B cell (primary cell): Measurements from ENCODE around the gene EGLN1. TPM values are rescaled to one million over a fixed set of nuclear protein-coding genes. Genes with fewer than 3 reads are reported as not detected.
A peak's percentile ranks its signal among the peaks of the same experiment; 100 is the strongest.

Experiments used
- ATAC-seq: fragments of 200-7000 bp; cut with Tn5 transposase; one replicate; pipeline ENCODE4 v1.10.0; 2021; ENCODE audit warnings: low read depth, mild to moderate bottlenecking, moderate number of reproducible peaks, moderate library complexity
- CTCF ChIA-PET: fragments of 350-600 bp; sonication (Branson Sonifier 250); formaldehyde crosslinking; loops from one replicate; lab custom pipeline; 2021; ENCODE audit warnings: antibody characterized with exemption, inconsistent platforms; lab: Charles Lee
- POLR2A ChIA-PET: fragments of 350-600 bp; sonication (Branson Sonifier 250); formaldehyde crosslinking; loops from one replicate; lab custom pipeline; 2021; ENCODE audit warnings: antibody characterized with exemption; lab: Charles Lee
- DNase-seq: peaks from one replicate; pipeline ENCODE4 v3.0.0; 2013
- H2AFZ ChIP-seq: 2 replicates; pipeline ENCODE4 v1.6.1; 2012; ENCODE audit warnings: mild to moderate bottlenecking, low read depth, low read length; ENCODE audit not compliant: insufficient read depth, poor library complexity, severe bottlenecking
- H3K27ac ChIP-seq, 2 donors: 1 replicate in 1 of 2; 2 replicates in 1 of 2; pipeline ENCODE4 v1.5.1; 2012 to 2013; ENCODE audit warnings: low read length in 2 of 2, mild to moderate bottlenecking in 2 of 2, moderate library complexity in 1 of 2
- H3K27me3 ChIP-seq, 4 experiments: fragments of 200-600 bp in 1 of 4; sonication (generic) in 1 of 4; replicated peaks in 1 of 4; 1 replicate in 2 of 4; 2 replicates in 2 of 4; pipeline versions ENCODE4 v1.6.1 to v1.7.0; 2013 to 2016; ENCODE audit warnings: low read length in 3 of 4, mild to moderate bottlenecking in 2 of 4, mixed read lengths in 1 of 4, moderate library complexity in 1 of 4; ENCODE audit not compliant: insufficient read depth in 4 of 4, control insufficient read depth in 3 of 4; ENCODE audit errors: control extremely low read depth in 1 of 4
- H3K36me3 ChIP-seq, 2 experiments: replicated peaks in 1 of 2; 1 replicate in 1 of 2; 2 replicates in 1 of 2; pipeline versions ENCODE4 v1.6.1 to v1.7.1; 2013; ENCODE audit warnings: low read length in 1 of 2; ENCODE audit not compliant: insufficient read depth in 2 of 2, control insufficient read depth in 1 of 2; ENCODE audit errors: control extremely low read depth in 1 of 2, extremely low read depth in 1 of 2
- H3K4me1 ChIP-seq, 2 donors: fragments of 200-600 bp in 1 of 2; sonication (generic) in 1 of 2; 1 replicate in 1 of 2; 2 replicates in 1 of 2; pipeline versions ENCODE4 v1.5.1 to v1.6.1; 2013 to 2017; ENCODE audit warnings: low read length in 2 of 2; ENCODE audit not compliant: control insufficient read depth in 2 of 2, insufficient read depth in 2 of 2
- H3K4me2 ChIP-seq: replicated peaks from 2 replicates; pipeline ENCODE3; 2012; ENCODE audit warnings: mild to moderate bottlenecking, low read depth, low read length; ENCODE audit not compliant: poor library complexity, severe bottlenecking
- H3K4me3 ChIP-seq, 5 experiments: fragments of 200-600 bp in 1 of 5; sonication (generic) in 1 of 5; 1 replicate in 3 of 5; 2 replicates in 2 of 5; pipeline versions ENCODE4 v1.5.1 to v1.7.0; 2011 to 2016; ENCODE audit warnings: low read length in 4 of 5, mild to moderate bottlenecking in 4 of 5, low read depth in 2 of 5, control low read depth in 1 of 5, moderate library complexity in 1 of 5; ENCODE audit not compliant: insufficient read depth in 1 of 5; ENCODE audit errors: control extremely low read depth in 1 of 5, extremely low read depth in 1 of 5
- H3K79me2 ChIP-seq: fragments of 200-600 bp; sonication (generic); one replicate; pipeline ENCODE4 v1.6.0; 2016; ENCODE audit warnings: low read length; ENCODE audit not compliant: control insufficient read depth, insufficient read depth
- H3K9ac ChIP-seq: fragments of 200-600 bp; sonication (generic); 2 replicates; pipeline ENCODE4 v1.6.1; 2017; ENCODE audit warnings: mild to moderate bottlenecking, low read length, moderate library complexity
- H3K9me3 ChIP-seq, 3 donors: one replicate each; pipeline versions ENCODE4 v1.6.1 to v1.7.1; 2013; ENCODE audit warnings: low read length in 2 of 3; ENCODE audit not compliant: control insufficient read depth in 2 of 3, insufficient read depth in 1 of 3; ENCODE audit errors: control extremely low read depth in 1 of 3
- H4K20me1 ChIP-seq: 2 replicates; pipeline ENCODE4 v1.6.0; 2012; ENCODE audit warnings: mild to moderate bottlenecking, low read length; ENCODE audit not compliant: insufficient read depth, control insufficient read depth, poor library complexity, severe bottlenecking
- H3K27ac Mint-ChIP-seq: one replicate; pipeline ENCODE4 v1.8.0; 2021; ENCODE audit warnings: mixed read lengths
- H3K27me3 Mint-ChIP-seq: one replicate; pipeline ENCODE4 v1.8.0; 2021; ENCODE audit warnings: mixed read lengths
- H3K4me1 Mint-ChIP-seq: one replicate; pipeline ENCODE4 v1.8.0; 2021; ENCODE audit warnings: mixed read lengths
- H3K4me3 Mint-ChIP-seq: one replicate; pipeline ENCODE4 v1.8.0; 2021; ENCODE audit warnings: mixed read lengths
- H3K9me3 Mint-ChIP-seq: one replicate; pipeline ENCODE4 v1.8.0; 2022; ENCODE audit warnings: mixed read lengths; ENCODE audit not compliant: insufficient read depth
- CTCF ChIP-seq: fragments of 200-600 bp; IDR thresholded peaks from one replicate; pipeline ENCODE4 v1.8.0; 2022; ENCODE audit warnings: antibody characterized with exemption, mild to moderate bottlenecking
- EZH2 ChIP-seq: IDR thresholded peaks from 2 replicates; pipeline ENCODE4 v1.6.1; 2012; ENCODE audit warnings: borderline replicate concordance, low read depth, mild to moderate bottlenecking, moderate library complexity, low read length; ENCODE audit not compliant: insufficient read depth, poor library complexity, severe bottlenecking
- WGBS: methylation state at CpG from one replicate; pipeline ENCODE4 v1.1.5; 2013; ENCODE audit warnings: missing lambda C conversion rate; ENCODE audit not compliant: insufficient coverage; 5-methylcytosine and 5-hydroxymethylcytosine counted together
- intact Hi-C: fragments of 100-400 bp; cut with micrococcal nuclease; formaldehyde crosslinking; loops from one replicate; pipeline ENCODE4 v1.10.0; 2022
- polyA plus RNA-seq: library from polyadenylated mRNA; depleted of rRNA; stranded (reverse); fragments of >200 nt; gene quantifications from 2 replicates; pipeline ENCODE4 v1.2.3, GENCODE V29; 2012
- total RNA-seq, 2 donors: library from RNA; stranded (reverse); fragments of 120-200 nt in 1 of 2; gene quantifications; 1 replicate in 1 of 2; 2 replicates in 1 of 2; pipeline versions ENCODE4 v1.2.3 to v1.2.4, GENCODE V29; 2013 to 2022

Gene EGLN1
- total and polyA plus RNA-seq, 2 donors (not counting 1 experiment from before 2014, with no cell fraction given): 7.5 to 18.5 TPM

GRCh38 chr1:231335663-231336602 is 86.2 kb downstream of the EGLN1 start:
- peak; percentile 11 for DNase-seq

More at GRCh38 chr1:231335663-231336602, 86.2 kb downstream of the EGLN1 start:
- CTCF ChIA-PET: interaction anchor here (0.9 to 1.2 kb wide), 2 partner anchors 20 to 21 kb away, joined by 3 read pairs; no protein-coding TSS in a partner anchor
- intact Hi-C loops: no loop called here
- POLR2A ChIA-PET: no interaction called here
- Histone ChIP-seq H2AFZ (no peak overlapping the region), H3K4me1 (peaks cover 46 to 54% of the 10 kb centered on the region in 2 donors), H4K20me1 (peaks cover 32% of the 10 kb centered on the region), H3K27ac (no peak overlapping the region), H3K79me2 (peaks cover 79% of the 10 kb centered on the region), H3K4me2 (peak overlapping the region; percentile 88), H3K36me3 (peaks cover 6% of the 10 kb centered on the region in 2 experiments), H3K9me3 (peaks cover 0 to 10% (median 0%) of the 10 kb centered on the region in 3 donors), H3K27me3 (no peaks in the 10 kb centered on the region), H3K4me3 (peak overlapping the region; percentile 2 to 96 (median 92)), H3K9ac (peak overlapping the region; percentile 99)
- Mint-ChIP-seq H3K27ac (peak overlapping the region; percentile 15), H3K4me3 (peak overlapping the region; percentile 99), H3K9me3 (no peaks in the 10 kb centered on the region), H3K4me1 (peaks cover 68% of the 10 kb centered on the region), H3K27me3 (peaks cover 3% of the 10 kb centered on the region)
- ATAC-seq: no peak
- WGBS: 89% methylated on average over 16 of the region's 21 CpGs
- TF ChIP-seq EZH2 (no peak), CTCF (no peak)
